ENCODE results near the gene HDAC11.

HDAC11 gene

DNA sequence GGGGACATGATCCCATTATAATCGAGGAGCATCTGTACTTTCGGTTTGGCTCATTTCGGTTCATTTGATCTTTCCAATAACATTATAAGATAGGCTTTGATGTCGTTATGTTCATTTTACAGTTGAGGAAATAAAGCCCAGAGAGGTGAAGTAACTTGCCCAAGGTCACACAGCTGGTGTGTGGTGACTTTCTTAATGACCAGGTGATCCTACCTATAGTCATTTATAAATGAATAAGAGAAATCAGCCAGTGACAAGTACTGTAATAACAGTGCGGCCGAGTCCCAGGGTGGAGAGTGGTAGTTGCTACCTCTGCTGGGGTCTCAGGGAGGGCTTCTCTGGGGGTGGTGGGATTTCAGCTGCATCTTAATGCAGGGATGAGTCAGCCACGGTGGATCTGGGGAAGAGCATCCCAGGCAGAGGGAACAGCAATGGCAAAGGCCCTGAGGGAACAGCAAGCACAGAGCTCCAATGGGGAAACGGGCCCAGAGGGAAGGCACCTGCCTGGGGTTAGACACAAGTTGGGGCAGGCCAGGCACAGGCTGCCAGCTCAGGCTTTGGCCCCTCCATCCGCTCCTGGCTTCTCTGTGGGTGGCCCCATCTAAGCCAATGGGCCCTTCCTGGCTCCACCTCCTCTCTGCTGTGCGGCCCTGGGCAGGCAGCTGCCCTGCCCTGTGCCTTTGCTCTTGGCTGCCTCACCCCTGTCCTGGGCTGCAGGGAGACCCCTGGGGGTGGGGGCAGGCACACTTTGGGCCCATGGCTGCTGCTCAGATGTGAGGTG lies 67.7 kb downstream of the HDAC11 start:
- Histone ChIP-seq H3K36me3 (ENCODE audit: insufficient read depth, insufficient read length, low read length) (peaks cover 3% of the 10 kb centered on the region), H3K4me1 (ENCODE audit: insufficient read depth, insufficient read length) (peaks cover 38% of the 10 kb centered on the region), H3K9me3 (ENCODE audit: insufficient read depth, low read length) (0 out of 2 replicates have a peak, but pooled peaks cover under 1% of the 10 kb centered on the region), H3K9ac (ENCODE audit: insufficient read length, low read depth) (no peak overlapping the region), H3K4me3 (ENCODE audit: insufficient read length, low read depth) (no peak overlapping the region), H3K27me3 (ENCODE audit: insufficient read depth, insufficient read length) (peaks cover 10% of the 10 kb centered on the region)
- TF ChIP-seq SUZ12 (IDR thresholded peaks at IDR 0.05; ENCODE audit: extremely low read depth, insufficient read depth, insufficient read length), result no peak
- TF ChIP-seq ZNF274 (IDR thresholded peaks at IDR 0.05; ENCODE audit: low read depth, low read length), result no peak
- TF ChIP-seq YY1 (IDR thresholded peaks at IDR 0.05; ENCODE audit: insufficient read depth, insufficient read length), result no peak
- no peak for DNase-seq (ENCODE audit: low read depth, low spot score)

DNA sequence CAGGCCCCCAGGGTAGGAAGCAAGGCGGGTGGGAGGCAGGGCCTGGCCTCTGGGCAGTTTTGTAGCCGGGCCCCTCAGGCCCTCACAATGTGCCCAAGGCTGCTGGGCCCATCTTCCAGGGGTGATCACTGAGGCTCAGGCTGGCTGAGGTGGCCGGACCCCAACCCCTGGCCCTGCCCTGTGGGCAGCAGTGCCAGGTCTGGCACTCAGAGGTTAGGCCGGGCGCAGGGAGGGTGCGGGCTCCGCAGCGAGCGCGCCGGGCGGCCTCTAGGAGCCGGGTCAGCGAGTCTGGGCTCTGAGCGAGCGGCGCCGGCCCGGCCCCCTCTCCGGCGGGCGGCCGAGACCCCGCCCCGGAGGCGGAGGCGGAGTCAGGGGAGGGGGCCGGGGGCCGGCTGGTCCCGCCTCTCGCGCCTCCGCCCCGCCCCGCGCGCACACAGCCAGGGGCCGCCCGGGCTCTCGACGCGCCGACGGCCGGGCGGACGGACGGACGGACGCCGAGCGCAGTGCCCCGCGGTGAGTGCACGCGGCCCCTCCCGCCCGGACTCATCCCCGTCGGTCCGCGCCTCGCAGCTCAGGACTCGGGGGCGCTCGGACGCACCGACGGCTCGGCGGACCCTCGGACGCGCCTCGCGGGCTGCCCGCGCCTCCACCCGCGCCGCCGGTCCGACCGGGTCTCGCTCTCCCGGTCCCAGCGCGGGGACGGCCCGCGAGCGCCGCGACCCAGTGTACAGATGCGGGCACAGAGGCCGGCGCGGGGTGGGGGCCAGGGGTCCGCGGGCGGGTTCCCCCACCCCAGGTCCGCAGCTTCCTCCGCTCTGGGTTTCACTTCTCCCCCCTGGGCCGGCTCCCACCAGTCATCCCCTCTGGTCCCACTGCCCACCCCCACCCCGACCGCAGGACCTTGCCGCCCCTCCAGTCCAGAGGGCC lies 68.9 kb downstream of the HDAC11 start, which contains the start of gene FBLN2:
Gene FBLN2, plus strand, starts transcription at position 430 of the 927 bp plus-strand sequence. CDS start 21,231 bp downstream, outside the sequence.
- H3K36me3 ChIP-seq (ENCODE audit: insufficient read depth, insufficient read length, low read length), result peaks cover 7% of the 10 kb centered on the region
- H3K4me1 ChIP-seq (ENCODE audit: insufficient read depth, insufficient read length), result peaks cover 38% of the 10 kb centered on the region
- no peak for TF ChIP-seq SUZ12 (IDR thresholded peaks at IDR 0.05; ENCODE audit: extremely low read depth, insufficient read depth, insufficient read length)
- TF ChIP-seq ZNF274 (IDR thresholded peaks at IDR 0.05; ENCODE audit: low read depth, low read length), result no peak
- TF ChIP-seq YY1 (IDR thresholded peaks at IDR 0.05; ENCODE audit: insufficient read depth, insufficient read length), result no peak
- DNase-seq (ENCODE audit: low read depth, low spot score), result peak; percentile 35
- no peaks in the 10 kb centered on the region for H3K9me3 ChIP-seq (ENCODE audit: insufficient read depth, low read length)
- peaks cover 10% of the 10 kb centered on the region for H3K27me3 ChIP-seq (ENCODE audit: insufficient read depth, insufficient read length)
- peak within 1 kb of the TSS; percentile 72 for H3K9ac ChIP-seq (ENCODE audit: insufficient read length, low read depth)
- peak within 1 kb of the TSS; percentile 62 for H3K4me3 ChIP-seq (ENCODE audit: insufficient read length, low read depth)

DNA sequence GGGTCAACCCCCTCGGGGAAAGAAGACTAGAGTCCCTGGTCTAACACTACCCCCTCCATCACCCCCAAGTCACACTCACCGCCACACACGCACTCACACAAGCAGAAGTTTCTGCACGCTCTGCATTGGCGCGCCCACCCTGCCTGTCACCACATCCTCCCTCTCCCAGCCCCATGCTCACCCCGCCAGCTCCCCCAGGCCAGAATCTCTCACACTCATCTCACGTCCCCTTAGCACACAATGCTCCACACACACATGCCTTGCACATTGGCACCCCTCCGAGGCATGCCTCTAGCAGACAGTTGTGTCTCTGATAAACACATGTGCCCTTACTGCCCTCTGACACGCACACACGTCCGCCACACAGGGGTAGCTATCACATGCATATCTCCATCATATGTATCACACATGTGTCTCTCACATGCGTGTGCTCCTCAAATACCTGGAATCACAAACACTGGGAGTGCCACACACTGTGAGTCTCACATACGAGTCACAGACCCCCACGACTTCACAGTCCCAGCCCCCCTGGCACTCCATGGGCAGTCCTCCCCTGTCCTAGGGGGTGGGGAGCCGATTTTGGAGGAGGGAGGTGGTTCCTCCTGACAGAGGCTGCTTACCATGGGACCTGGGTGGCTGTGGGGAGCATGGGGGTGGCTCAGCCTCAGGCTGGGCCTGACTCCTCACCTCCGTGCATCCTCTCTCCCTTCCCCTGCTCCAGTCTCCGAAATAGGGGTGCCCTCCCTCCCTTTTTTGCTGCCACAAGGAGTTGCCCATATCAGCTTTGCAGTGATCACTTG lies 69.7 kb downstream of the HDAC11 start:
- Histone ChIP-seq H3K9me3 (ENCODE audit: insufficient read depth, low read length) (no peaks in the 10 kb centered on the region), H3K4me3 (ENCODE audit: insufficient read length, low read depth) (peak overlapping the region; percentile 62), H3K27me3 (ENCODE audit: insufficient read depth, insufficient read length) (peaks cover 10% of the 10 kb centered on the region), H3K4me1 (ENCODE audit: insufficient read depth, insufficient read length) (peaks cover 38% of the 10 kb centered on the region), H3K9ac (ENCODE audit: insufficient read length, low read depth) (peak overlapping the region; percentile 69), H3K36me3 (ENCODE audit: insufficient read depth, insufficient read length, low read length) (peaks cover 7% of the 10 kb centered on the region)
- no peak for DNase-seq (ENCODE audit: low read depth, low spot score)
- TF ChIP-seq ZNF274 (IDR thresholded peaks at IDR 0.05; ENCODE audit: low read depth, low read length) (no peak), YY1 (IDR thresholded peaks at IDR 0.05; ENCODE audit: insufficient read depth, insufficient read length) (no peak), SUZ12 (IDR thresholded peaks at IDR 0.05; ENCODE audit: extremely low read depth, insufficient read depth, insufficient read length) (no peak)

DNA sequence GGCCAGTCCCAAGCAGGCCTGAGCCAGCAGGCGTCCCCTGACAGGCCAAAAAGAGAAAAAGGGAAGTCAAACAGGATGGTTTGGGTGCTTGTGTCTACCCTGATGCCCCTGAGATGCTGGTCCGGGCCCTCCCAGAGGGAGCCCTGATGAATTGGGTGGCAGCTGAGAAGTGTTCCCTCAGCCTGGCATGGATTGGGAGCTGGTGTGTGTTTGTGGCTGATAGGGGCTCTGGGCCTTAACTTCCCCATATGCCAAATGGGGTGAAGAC lies 70.3 kb downstream of the HDAC11 start:
- peaks cover 38% of the 10 kb centered on the region for H3K4me1 ChIP-seq (ENCODE audit: insufficient read depth, insufficient read length)
- peaks cover 10% of the 10 kb centered on the region for H3K27me3 ChIP-seq (ENCODE audit: insufficient read depth, insufficient read length)
- DNase-seq (ENCODE audit: low read depth, low spot score), result no peak
- H3K4me3 ChIP-seq (ENCODE audit: insufficient read length, low read depth), result no peak overlapping the region
- no peak for TF ChIP-seq ZNF274 (IDR thresholded peaks at IDR 0.05; ENCODE audit: low read depth, low read length)
- no peak for TF ChIP-seq YY1 (IDR thresholded peaks at IDR 0.05; ENCODE audit: insufficient read depth, insufficient read length)
- no peaks in the 10 kb centered on the region for H3K9me3 ChIP-seq (ENCODE audit: insufficient read depth, low read length)
- peaks cover 7% of the 10 kb centered on the region for H3K36me3 ChIP-seq (ENCODE audit: insufficient read depth, insufficient read length, low read length)
- H3K9ac ChIP-seq (ENCODE audit: insufficient read length, low read depth), result peak overlapping the region; percentile 2

DNA sequence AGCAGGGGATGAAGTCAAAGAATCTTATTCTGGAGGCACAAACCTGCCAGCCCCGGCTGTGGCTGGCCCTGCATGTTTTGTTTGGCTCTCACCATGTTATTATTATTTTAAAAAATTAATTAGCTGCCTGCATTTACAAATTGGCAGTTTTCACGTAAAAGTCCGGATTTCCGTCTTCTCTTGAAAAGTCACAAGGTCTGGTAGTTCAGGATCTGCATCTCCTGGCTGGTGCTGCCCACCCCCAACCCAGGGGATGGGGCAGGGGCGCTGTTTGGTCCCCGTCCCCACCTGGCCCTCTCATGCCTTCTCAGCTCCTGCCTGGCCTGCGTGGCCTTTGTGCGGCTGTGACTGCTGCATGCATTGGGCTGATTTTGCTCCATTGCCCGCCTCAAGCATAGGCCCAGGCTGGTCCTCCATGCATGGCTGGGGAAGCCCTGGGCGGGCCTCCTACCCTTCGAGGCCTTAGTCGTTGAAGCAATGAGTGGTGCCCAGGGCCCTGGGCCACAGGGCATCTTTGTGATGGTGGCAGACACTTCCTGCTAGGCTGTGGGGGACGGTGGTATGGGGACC lies 70.8 kb downstream of the HDAC11 start:
- Histone ChIP-seq H3K4me1 (ENCODE audit: insufficient read depth, insufficient read length) (peaks cover 37% of the 10 kb centered on the region), H3K36me3 (ENCODE audit: insufficient read depth, insufficient read length, low read length) (peaks cover 7% of the 10 kb centered on the region), H3K9me3 (ENCODE audit: insufficient read depth, low read length) (no peaks in the 10 kb centered on the region), H3K27me3 (ENCODE audit: insufficient read depth, insufficient read length) (peaks cover 10% of the 10 kb centered on the region), H3K9ac (ENCODE audit: insufficient read length, low read depth) (peak overlapping the region; percentile 47), H3K4me3 (ENCODE audit: insufficient read length, low read depth) (no peak overlapping the region)
- TF ChIP-seq SUZ12 (IDR thresholded peaks at IDR 0.05; ENCODE audit: extremely low read depth, insufficient read depth, insufficient read length), result no peak
- TF ChIP-seq YY1 (IDR thresholded peaks at IDR 0.05; ENCODE audit: insufficient read depth, insufficient read length), result no peak
- TF ChIP-seq ZNF274 (IDR thresholded peaks at IDR 0.05; ENCODE audit: low read depth, low read length), result no peak
- DNase-seq (ENCODE audit: low read depth, low spot score), result no peak

DNA sequence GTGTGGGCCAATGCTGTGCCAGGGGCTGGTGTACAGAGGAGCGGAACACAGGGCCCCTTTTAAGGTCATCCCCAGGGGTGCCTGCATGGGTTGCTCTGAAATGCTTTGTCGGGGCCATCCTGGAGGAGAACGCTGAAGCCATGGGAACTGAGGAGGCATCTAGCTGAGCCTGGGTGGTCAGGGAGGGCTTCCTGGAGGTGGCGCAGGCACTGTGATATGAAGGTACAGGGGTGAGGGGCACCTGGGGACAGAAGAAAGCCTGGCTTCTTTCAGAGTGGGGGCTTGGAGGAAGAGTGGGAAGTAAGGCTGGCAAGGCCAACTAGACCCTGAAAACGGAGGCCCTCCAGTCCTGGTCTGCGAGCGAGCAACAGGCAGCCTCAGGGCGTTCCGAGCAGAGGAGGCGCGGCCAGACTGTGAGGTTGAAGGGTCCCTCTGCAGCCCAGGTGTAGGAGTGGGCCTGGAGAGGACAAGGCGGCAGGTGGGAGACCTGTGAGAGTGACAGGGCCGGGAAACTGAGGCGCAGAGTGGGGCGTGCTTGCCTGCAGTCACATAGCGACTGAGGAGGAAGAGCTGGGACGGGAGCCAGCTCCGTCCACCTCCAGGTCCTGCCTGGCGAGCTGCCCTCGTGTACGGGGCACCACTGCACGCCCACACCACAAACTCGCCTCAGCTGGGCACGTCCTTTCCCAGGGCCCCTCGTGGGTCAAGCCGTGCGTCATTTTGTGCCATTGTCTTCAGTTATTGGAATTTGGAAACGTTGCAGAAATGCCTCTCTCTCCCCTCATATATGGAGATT lies 72.9 kb downstream of the HDAC11 start:
- no peak for DNase-seq (ENCODE audit: low read depth, low spot score)
- Histone ChIP-seq H3K9ac (ENCODE audit: insufficient read length, low read depth) (peak overlapping the region; percentile 21), H3K4me3 (ENCODE audit: insufficient read length, low read depth) (no peak overlapping the region), H3K4me1 (ENCODE audit: insufficient read depth, insufficient read length) (peaks cover 29% of the 10 kb centered on the region), H3K9me3 (ENCODE audit: insufficient read depth, low read length) (no peaks in the 10 kb centered on the region), H3K36me3 (ENCODE audit: insufficient read depth, insufficient read length, low read length) (peaks cover 7% of the 10 kb centered on the region), H3K27me3 (ENCODE audit: insufficient read depth, insufficient read length) (peaks cover 10% of the 10 kb centered on the region)
- TF ChIP-seq ZNF274 (IDR thresholded peaks at IDR 0.05; ENCODE audit: low read depth, low read length) (no peak), YY1 (IDR thresholded peaks at IDR 0.05; ENCODE audit: insufficient read depth, insufficient read length) (no peak), SUZ12 (IDR thresholded peaks at IDR 0.05; ENCODE audit: extremely low read depth, insufficient read depth, insufficient read length) (no peak)

Measured in NT2/D1 (cell line).